ENCODE data around the gene PGM5.
"Not testable (repeated sequence)": the region's sequence is repeated elsewhere in the genome, so short reads cannot be mapped to it uniquely, and the experiment has no call there.

The PGM5 gene

DNA sequence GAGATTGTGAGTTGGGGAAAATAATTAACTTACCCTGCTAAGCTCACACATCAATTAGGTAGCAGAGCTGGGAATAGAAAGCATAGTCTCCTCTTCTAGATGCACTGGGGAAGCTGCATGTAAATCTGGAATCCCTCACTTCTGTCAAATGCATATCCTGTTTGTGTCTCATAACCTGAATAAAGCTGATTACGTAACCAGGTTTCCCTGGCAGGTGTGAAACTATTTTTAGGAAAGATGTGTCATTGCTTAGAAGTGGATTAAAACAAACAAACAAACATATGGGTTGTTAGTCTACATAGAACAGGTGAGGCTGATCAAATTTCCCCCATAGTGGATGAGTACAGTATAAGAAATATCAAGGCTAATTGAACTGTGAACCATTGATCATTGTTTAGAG is 27.5 kb downstream of the PGM5 start:
- DNase-seq, result not testable (repeated sequence)

DNA sequence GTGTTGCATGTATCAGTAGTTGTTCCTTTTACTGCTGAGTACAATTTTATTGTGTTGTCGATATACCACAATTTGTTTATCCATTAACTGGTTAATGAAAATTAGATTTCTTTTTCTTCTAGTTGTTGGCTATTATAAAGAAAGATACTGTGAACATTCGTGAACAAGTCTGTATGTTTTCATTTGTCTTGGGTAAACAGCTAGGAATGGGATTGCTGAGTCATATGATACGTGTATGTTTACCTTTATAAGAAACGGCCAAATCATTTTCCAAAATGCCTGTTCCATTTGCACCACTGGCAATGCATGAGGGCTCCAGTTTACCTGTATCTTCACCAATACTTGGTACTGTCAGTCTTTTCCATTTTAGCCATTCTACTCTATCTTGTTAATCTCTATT is 33.1 kb downstream of the PGM5 start:
- DNase-seq, result not testable (repeated sequence)

DNA sequence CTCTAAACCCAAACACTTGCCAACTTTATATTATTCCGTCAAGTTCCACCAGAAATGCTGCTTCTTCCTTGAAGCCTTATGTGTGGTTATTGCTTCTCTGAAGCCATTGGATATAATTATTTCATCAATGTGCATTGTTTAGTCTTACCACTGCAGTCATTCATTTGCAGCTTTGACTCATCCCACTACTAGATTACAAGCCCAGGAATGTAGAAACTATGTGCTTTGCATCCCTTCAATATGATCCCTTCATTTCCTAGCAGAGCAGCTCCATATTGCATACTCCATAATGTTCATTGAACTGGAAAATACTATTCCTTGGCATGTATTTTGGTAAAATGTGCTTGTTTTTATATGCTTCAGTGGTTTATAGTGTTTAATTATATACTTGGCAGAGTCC is 34.3 kb downstream of the PGM5 start:
- not testable (repeated sequence) for DNase-seq

DNA sequence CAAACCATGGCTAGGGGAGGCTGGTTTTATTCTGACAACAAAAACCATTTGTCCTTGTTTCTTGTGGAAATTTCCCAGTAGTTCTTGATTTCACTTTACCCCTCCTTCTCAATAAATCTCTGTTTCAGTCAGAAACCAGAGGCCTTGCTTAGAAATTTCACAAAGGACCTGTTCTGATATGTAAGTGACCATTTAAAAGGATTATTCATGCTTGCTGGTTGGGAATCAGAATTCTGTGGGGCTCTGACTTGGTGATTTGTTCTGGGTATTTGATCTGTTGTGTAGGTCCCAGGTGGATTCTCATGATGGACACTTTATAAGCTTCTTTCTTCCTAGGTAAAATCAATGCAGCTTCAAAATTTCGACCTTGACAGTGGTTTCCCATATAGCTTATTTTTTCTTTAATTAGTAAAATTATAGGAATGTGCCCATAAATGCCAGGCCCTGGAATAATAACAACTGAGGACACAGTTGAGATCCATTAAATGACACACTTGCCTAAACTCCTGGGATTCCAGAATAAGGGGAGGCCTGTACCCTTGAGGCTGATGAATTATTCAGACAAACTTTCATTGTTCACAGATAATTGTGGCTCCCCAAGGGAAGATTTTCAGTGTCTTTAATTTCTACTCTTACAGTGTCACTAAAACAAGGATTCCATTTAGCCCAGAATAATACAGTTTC is 40.1 kb downstream of the PGM5 start:
- DNase-seq, result not testable (repeated sequence)

DNA sequence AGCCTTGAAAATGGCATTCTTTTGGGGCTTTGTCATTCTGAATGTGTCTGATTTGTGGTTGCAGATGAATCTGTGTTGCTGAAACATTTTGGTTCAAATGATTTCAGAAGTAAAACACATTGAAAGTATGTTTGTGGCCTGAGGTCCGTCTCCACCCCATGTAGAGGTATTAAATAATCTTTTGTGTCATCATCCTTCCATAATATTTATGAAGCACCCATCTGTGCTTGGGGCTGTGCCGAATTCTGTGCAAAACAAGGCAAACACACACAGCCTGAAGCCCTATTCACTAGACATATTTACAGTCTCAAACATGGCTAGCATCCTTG is 40.6 kb downstream of the PGM5 start:
- DNase-seq, result not testable (repeated sequence)

DNA sequence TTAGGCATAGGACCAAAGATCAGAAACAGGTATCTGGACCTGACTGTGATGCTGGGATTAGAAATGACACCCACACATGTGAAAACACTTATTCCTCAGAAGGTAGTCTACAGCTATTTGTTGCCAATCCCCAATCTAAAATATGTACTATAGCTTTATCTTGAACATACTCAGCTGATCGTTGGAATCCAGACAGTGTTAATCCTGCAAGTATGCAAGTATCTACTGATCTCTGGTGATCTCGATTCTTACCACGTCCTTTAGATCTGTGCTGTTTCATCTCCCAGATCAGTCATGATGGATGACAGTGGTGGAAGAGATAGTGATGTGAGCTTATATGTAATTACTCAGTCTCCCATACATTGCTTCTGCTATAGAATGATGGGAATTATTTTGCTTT is 41.4 kb downstream of the PGM5 start:
- not testable (repeated sequence) for DNase-seq

DNA sequence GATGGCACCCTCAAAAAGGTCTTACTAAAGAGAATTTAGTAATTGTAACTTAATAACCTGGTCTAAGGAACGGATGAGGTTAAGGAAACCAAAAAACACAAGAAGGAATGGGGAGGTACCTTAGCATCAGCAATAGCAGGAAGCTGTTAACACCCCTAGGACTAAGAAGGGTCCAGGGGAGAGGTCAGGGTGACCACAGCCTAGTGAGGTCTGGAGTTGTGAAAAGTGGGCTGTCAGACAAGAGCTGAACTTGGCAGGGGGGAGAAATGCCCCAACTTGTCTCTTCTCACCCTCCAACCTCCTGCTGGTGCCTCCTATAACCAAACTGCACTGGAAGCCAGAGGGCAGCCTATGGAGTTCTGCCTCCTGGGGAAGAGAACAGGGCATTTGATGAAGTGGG is 41.9 kb downstream of the PGM5 start:
- not testable (repeated sequence) for DNase-seq

DNA sequence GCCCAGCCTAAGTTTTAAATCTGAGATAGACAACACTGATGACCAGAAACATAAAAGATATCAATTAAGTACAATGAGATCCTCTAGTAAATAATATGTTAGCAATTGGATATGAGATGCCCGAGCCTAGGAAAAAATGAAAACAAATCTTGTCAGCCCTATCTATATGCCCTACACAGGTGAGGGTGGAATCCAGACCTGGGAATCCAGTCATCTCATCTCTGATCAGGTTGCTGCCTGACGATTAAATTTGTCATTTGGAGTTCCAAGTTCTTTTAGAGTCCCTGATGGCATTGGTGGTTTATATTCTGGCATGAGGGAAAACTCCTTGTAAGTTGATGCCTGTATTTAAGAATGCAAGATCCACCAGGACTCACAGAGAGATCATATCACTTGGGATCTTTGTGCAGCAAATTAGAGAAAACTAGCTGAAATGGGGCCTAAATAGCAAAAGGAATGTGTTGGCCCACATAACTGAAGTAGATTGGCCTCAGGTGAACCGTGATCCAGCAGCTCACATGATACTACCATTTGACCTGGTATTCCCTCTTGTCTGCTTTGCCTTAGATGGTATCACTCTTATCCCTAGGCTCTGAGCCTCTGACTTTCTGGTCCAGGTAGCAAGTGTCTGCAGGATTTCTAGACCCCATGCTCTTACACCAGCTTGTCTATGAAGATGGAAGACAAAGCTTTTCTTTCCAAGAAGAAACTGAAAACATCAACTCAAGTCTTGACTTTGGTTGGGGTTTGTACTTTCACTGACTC is 48.2 kb downstream of the PGM5 start:
- DNase-seq, result not testable (repeated sequence)

DNA sequence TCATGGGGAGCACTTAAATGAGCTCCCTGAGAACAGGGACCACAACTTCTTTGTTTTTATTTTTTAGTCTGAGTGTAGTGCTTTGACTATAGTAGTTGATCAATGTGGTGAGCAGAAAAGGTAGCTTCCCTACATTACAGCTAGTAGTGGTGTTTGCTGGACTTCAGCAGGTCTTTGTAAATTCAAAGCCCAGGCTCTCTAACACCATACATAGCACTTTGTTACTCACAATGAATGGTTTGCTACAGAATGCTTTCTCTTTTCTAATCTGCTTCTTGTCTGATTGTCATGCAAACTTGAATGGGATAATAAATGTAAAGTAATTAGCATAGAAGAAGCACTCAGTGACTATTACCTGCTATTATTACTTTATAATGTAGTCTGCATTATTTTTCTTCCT is 55.5 kb downstream of the PGM5 start:
- DNase-seq, result not testable (repeated sequence)

DNA sequence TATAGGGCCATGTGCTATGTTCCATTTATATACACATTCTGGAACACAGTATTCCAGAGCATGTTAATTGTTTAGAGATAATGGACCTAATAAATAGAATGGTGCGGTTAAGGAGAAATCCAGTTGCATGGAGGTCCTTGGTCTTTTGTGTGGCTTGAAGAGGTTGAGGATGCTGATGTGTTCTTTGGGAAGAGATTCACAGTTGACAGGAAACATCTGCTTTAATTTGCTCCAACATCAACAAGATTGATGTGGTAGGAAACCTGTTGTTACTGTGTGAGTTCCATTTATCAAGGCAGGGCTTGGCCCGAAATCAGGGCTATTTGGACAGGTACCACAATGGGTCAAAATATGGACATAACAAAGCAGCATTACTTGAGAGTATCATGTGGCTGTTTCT is 56.3 kb downstream of the PGM5 start:
- not testable (repeated sequence) for DNase-seq

DNA sequence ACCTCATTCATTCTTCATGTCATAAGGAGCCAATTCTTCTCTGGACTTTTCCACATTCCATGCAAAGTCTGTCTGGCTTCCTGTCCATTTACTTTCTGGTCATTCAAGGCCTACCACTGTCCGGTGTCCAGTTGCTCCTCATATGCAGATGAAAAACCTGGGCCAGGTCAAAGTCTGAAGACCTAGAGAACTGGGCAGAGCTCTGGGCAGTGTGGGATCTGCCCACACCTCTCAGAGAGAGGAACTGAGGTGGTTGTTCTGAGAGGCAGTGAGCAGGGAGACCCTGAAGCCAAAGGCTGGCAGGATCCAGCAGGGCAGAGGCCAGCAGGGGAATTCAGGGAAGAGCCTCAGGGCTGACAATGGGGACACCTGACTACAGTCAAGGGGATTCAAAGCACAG is 58.7 kb downstream of the PGM5 start:
- not testable (repeated sequence) for DNase-seq

DNA sequence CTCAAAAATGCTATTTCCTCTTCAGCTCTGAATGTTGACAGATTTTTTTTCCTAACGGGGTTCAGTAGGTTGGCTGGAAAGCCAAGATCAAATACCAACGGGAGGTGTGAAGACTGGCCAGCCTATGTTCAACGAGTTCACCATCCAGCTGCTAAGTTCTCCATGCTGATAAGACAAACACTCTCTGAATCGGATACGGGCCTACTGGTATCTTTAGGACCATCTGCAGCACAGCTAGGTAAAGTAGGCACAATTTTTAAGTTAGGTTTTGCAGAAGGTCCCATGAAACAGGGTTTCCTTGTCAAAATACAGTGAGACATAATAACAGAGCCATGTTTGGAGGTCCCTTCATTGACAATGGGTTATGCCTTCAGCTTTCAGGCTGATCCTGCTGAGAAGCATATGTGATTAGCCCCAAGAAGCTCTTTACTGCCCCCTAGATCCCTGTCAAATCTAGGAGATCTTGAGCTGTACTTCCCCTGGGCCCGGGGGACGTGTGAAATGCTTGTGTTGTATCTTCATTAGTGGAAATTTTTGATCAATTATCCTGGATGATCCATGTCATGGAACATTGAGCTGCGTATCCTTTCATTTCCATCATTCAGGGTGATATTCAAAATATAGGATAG is 60.6 kb downstream of the PGM5 start:
- no peak for DNase-seq

DNA sequence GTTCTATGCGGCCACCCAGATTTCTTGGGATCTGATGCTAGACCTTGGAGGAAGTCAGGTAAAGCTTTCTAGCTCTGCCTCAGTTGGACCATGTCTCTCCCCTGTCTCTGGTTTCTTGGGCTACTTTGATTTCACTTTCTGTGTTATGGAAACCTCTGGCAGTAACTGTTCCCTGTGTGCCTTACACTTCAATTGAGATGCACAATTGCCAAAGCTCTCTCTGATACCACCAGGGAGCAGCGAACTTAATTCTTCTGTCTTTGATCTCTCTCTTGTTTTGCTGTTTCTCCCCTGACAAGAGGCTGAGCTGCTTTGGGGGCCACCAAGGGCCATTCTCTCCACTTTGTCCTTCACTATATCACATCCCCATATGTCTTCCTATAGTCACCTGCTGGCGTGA is 61.4 kb downstream of the PGM5 start:
- no peak for DNase-seq

DNA sequence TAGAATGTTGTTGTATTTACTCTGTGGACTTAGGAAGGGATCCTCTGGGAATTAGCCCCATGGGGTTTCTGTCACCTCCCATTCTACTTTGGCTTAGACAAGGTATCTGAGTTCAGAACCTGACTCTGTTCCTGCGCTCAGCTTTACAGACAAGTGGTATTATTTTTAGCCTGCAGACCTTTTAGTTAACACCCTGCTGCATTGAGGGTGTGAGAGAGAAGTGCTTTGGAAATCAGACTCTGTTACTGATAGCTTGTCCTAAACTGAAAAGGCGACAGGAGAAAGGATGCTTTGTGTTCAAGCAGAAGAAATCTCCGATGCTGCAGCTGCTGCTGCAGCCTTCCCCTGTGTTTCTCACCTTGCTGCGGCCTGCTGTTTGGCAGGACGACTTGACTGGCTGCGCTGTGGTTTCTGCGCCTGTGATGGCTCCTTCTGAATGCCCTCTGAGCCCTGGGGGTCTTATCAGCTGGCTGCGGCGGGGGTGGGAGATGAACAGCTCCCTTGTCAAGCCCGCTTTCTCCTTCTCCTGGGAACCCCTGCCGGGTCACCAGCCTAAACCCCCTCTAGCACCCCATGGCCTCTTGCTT is 61.9 kb downstream of the PGM5 start:
- DNase-seq, result no peak

DNA sequence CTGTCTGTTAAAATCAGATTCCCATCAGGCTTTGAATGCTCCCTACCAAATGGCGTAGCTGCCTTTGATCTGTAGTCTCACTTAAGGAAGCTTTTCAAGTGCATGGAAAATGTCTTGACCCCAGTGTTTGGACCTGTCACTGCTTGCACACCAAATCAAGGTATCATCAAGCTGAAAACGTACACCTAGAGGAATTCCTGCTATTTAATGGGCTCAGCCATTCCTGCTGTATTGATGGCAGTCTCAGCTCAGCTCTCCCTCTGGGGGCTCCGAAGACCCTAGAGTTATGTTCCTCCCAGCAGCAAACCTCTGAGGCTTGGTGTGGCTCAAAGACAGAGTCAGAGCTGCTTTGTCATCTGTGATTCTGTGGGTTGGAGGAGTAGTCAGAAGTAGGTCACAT is 63.5 kb downstream of the PGM5 start:
- no peak for DNase-seq

DNA sequence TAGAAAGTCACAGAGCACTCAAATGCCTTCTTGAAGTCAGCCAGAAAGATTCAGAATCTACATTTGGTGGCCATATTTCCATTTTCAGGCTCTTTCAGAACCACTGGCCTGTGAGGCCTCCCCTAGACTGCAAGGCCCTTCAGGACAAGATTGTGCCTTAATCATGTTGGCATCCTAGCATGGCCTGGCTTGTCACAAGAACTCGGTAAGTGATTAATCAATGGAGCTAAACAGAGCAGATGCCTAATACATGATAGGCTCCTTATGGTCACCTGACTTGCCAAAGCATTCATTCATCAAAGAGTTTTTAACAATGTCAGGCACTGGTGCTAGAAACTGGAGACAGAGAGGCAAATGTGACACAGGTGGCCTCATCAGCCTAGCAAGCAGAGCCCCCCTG is 70.3 kb downstream of the PGM5 start:
- no peak for DNase-seq

DNA sequence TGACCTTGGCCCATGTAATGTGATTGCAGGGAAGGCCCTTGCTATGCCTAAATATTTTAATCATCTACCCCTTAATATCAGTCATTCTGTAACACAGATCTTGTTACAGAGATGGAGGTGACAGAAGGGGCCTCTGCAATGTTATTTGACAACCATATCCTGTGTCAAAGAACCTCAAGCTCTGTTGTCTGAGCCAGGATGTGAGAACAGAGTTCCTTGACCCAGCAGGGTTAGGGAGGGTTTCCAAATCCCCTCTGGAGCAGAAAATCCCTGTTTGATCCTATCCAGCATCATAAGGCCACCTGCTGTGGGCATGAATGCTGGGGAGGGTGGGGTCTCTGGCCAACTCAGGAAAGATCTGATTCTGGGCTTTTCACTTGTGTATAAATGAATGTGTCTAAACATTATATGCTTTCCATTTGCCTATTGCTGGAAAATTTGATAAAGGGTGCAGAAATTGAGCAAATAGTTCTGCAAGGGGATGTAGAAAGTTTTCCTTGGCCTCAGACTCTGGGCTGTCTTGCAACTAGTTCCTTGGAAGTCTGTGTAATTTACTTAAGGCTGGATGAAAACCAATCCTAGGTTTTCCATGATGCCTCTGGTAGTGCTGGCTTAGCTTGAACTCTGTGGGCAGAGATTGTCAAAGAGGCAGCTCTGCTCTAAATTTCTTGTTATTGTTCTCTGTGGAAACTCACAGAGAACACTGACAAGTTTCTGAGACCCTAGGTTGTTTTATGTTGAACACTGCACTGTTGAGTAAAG is 71.0 kb downstream of the PGM5 start:
- DNase-seq, result no peak

DNA sequence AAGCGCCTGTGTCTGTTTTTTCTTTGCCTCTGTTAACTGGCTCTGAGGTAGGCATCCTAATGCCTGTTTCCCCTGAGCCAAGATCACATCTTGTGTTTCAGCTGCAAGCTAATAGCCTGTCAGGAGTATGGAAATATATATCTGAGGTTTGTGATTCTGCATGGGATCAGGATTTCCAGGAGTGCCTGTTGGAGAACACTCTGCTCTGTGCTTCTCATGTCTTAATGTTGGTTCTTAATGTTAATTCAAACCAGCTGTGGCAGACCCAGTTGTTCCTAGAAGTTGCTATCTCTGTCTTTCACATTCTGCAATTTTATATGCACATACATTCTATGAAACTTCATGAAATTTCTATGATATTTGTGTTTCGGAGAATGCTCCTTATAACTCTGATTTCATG is 72.1 kb downstream of the PGM5 start:
- DNase-seq, result no peak

DNA sequence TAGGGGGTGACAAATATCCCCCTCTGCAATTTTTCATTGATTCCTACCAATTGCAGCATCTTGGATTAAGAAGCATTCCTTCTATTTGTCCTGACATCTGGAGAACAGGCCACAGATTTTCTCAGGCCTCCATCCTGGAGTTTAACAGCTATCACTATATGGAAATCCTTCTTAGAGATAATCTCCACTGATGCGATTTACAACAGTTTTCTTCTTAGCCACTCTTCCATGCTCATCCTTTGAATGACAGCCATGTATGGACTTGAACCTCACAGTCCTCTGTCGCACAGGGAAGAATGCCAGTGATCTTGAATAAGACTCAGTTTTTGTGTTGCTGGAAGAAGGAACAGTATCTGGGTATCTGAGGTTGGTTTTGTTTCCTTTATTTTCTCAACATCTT is 73.2 kb downstream of the PGM5 start:
- no peak for DNase-seq

DNA sequence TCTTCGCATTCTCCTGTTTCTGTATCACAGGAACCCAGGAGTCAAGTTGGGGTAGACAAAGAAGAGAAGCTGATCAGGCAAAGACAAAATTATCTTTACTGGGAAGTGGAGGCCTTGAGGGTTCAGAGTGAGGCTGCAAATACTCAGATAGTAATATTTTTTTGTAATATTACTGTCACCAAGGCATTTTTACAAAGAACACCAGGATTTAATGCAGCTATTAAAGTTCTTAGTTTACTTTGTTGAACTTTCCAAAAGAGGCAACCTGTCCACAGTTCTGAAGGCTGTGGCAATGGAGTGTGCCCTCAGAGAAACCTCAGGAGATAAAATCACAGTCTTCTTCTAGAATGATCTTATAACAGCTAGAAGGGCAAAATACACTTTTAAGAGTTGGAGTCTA is 74.9 kb downstream of the PGM5 start:
- DNase-seq, result no peak

DNA sequence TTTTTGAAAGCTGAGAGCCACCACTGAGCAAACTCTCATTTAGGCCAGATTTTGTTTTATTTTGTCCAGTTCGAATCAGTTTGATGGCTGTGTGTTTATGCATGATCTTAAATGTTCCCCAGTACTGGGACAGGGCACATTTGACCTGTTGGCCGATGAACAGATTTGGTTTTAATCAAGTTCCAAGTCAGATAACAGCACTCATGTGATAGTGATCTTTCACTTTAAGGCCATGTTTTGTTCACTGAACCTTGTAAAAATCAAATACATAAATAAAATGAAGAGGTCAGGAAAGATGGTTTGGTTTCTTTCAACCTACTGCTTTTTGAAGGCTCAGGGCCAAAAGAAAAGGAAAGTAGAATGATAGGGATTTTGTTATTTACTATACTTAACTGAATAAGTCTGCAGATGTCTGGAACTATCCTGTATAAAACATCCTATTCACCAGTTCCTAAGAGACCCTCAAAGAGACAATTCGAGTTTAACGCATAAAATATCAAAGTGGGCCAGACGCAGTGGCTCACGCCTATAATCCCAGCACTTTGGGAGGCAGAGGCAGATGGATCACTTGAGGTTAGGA is 77.2 kb downstream of the PGM5 start:
- DNase-seq, result no peak

DNA sequence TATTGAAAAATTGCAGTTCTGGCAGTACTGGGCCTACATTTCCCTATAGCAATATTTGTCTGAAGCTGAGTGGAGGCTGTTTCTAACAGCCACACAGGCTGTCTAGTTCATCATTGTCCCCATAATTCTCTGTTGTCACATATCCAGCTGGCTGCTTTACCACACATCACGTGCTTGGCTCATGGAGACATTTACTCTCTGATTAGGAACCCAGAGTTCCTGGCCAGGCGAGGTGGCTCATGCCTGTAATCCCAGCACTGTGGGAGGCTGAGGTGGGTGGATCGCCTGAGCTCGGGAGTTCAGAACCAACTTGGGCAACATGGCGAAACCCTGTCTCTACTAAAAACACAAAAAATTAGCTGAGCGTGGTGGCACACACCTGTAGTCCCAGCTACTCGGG is 81.4 kb downstream of the PGM5 start:
- no peak for DNase-seq

DNA sequence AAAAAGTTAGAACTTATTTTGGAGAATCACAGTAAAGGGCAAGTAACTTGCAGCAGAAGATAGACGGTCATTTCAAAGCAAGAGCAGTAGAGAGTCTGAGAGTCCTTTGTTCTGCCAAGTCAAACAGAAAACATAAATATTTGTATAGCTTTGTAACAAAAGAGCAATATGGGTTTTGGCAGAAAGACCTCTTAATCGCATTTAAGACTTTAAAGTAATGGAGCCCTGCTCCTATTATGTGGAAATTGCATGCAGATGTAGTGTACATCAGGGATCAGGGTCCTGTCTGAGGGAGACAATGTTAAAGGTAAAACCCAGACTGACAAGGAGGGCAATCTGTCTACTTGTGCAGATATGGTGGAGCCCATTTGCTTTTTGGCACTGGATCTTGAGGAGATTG is 87.2 kb downstream of the PGM5 start:
- DNase-seq, result no peak
